Caco-2 (cell line): ENCODE measurements around the gene TTC27. TPM values are rescaled to one million over a fixed set of nuclear protein-coding genes. Genes with fewer than 3 reads are reported as not detected.

Source experiments
- BruUV-seq: library from RNA; stranded (reverse); fragments of 400-500 nt; replicated peaks from 2 replicates; lab custom pipeline; 2021; lab: Mats Ljungman, UMichigan
- CTCF ChIA-PET: fragments of 300-600 bp; sonication (Branson Sonifier 250); formaldehyde crosslinking; loops from one replicate; lab custom pipeline; 2022; ENCODE audit warnings: antibody characterized with exemption; lab: Charles Lee
- POLR2A ChIA-PET: fragments of 300-600 bp; sonication (Branson Sonifier 250); formaldehyde crosslinking; loops from one replicate; lab custom pipeline; 2022; ENCODE audit warnings: antibody characterized with exemption; lab: Charles Lee
- DNase-seq, 2 experiments: peaks; one replicate each; pipeline versions ENCODE4 v3.0.0 to v3.0.0-alpha.2; 2020 to 2022
- H3K27me3 ChIP-seq: replicated peaks from 2 replicates; pipeline ENCODE4 v1.6.0; 2011; ENCODE audit warnings: low read length; ENCODE audit not compliant: control insufficient read depth, insufficient read depth
- H3K36me3 ChIP-seq: 2 replicates; pipeline ENCODE4 v1.5.1; 2011; ENCODE audit warnings: low read length; ENCODE audit not compliant: control insufficient read depth, insufficient read depth
- H3K4me1 ChIP-seq: fragments of 250-450 bp; sonication (Bioruptor Pico); 2 replicates; pipeline ENCODE4 v1.5.1; 2020; ENCODE audit warnings: mild to moderate bottlenecking
- H3K4me3 ChIP-seq: 2 replicates; pipeline ENCODE4 v1.5.1; 2011; ENCODE audit warnings: low read depth, mild to moderate bottlenecking, control low read depth, low read length
- H3K9me3 ChIP-seq: fragments of 250-450 bp; sonication (Bioruptor Pico); 2 replicates; pipeline ENCODE4 v1.5.1; 2020; ENCODE audit warnings: mild to moderate bottlenecking, moderate library complexity
- H3K27ac Mint-ChIP-seq: one replicate; pipeline ENCODE4 v1.8.0; 2022; ENCODE audit warnings: mixed read lengths; ENCODE audit not compliant: unreplicated experiment
- H3K27me3 Mint-ChIP-seq: one replicate; pipeline ENCODE4 v1.8.0; 2022; ENCODE audit warnings: mixed read lengths; ENCODE audit not compliant: insufficient read depth, unreplicated experiment
- H3K36me3 Mint-ChIP-seq: one replicate; pipeline ENCODE4 v1.8.0; 2022; ENCODE audit warnings: mild to moderate bottlenecking, mixed read lengths; ENCODE audit not compliant: insufficient read depth, unreplicated experiment
- H3K4me1 Mint-ChIP-seq: one replicate; pipeline ENCODE4 v1.8.0; 2022; ENCODE audit warnings: low read depth, mixed read lengths; ENCODE audit not compliant: unreplicated experiment
- H3K4me3 Mint-ChIP-seq: one replicate; pipeline ENCODE4 v1.8.0; 2022; ENCODE audit warnings: mild to moderate bottlenecking, moderate library complexity, mixed read lengths; ENCODE audit not compliant: unreplicated experiment
- H3K9me3 Mint-ChIP-seq: one replicate; pipeline ENCODE4 v1.8.0; 2022; ENCODE audit warnings: mixed read lengths; ENCODE audit not compliant: unreplicated experiment
- intact Hi-C: fragments of 100-400 bp; cut with micrococcal nuclease; formaldehyde crosslinking; loops from one replicate; pipeline ENCODE4 v1.10.0; 2022; ENCODE audit not compliant: unreplicated experiment
- total RNA-seq: library from RNA; stranded (reverse); gene quantifications from 2 replicates; pipeline ENCODE4 v1.2.3, GENCODE V29; 2022
- TF ChIP-seq, protein P1 (sequence below), 2 experiments: fragments of 200-600 bp in 1 of 2; IDR thresholded peaks; 1 replicate in 1 of 2; 2 replicates in 1 of 2; pipeline versions ENCODE4 v1.5.1 to v1.8.0; 2011 to 2022; ENCODE audit warnings: antibody characterized with exemption in 1 of 2, control low read depth in 1 of 2, inconsistent platforms in 1 of 2, low read depth in 1 of 2, low read length in 1 of 2, mild to moderate bottlenecking in 1 of 2, moderate library complexity in 1 of 2; ENCODE audit not compliant: insufficient read depth in 1 of 2, severe bottlenecking in 1 of 2, unreplicated experiment in 1 of 2

The TTC27 gene
- total RNA-seq, 1 experiment from 2014 or later = 20.6 TPM

DNA sequence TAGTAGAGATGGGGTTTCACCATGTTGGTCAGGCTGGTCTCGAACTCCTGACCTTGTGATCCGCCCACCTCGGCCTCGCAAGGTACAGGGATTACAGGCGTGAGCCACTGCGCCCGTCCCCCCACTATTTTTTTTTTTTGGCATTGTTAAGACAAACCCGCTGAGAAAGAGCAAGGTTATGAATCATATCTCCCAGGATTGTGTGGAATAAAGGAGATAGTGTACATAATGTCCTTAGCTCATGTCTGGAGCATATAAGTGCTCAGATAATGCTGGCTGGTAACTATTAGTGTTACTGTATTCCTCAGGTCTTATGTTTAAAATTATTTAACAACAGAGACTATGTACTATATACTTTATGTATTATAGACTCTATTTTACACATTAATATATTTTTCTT is 36.0 kb downstream of the TTC27 start:
- Mint-ChIP-seq H3K4me3 (no peak overlapping the region), H3K4me1 (peaks cover 7% of the 10 kb centered on the region), H3K27me3 (no peaks in the 10 kb centered on the region), H3K27ac (no peak overlapping the region), H3K36me3 (peaks cover 11% of the 10 kb centered on the region), H3K9me3 (no peaks in the 10 kb centered on the region)
- Histone ChIP-seq H3K27me3 (no peaks in the 10 kb centered on the region), H3K9me3 (no peaks in the 10 kb centered on the region), H3K36me3 (no peaks in the 10 kb centered on the region; the same call in 1 of the 2 replicates), H3K4me3 (no peak overlapping the region), H3K4me1 (no peaks in the 10 kb centered on the region)
- intact Hi-C loops = no loop called here
- CTCF ChIA-PET = no interaction called here
- TF ChIP-seq, protein P1, sequence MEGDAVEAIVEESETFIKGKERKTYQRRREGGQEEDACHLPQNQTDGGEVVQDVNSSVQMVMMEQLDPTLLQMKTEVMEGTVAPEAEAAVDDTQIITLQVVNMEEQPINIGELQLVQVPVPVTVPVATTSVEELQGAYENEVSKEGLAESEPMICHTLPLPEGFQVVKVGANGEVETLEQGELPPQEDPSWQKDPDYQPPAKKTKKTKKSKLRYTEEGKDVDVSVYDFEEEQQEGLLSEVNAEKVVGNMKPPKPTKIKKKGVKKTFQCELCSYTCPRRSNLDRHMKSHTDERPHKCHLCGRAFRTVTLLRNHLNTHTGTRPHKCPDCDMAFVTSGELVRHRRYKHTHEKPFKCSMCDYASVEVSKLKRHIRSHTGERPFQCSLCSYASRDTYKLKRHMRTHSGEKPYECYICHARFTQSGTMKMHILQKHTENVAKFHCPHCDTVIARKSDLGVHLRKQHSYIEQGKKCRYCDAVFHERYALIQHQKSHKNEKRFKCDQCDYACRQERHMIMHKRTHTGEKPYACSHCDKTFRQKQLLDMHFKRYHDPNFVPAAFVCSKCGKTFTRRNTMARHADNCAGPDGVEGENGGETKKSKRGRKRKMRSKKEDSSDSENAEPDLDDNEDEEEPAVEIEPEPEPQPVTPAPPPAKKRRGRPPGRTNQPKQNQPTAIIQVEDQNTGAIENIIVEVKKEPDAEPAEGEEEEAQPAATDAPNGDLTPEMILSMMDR (IDR thresholded peaks at IDR 0.05; ENCODE audit: insufficient read depth in 1 of 2, low read depth in 1 of 2, low read length in 1 of 2, severe bottlenecking in 1 of 2, unreplicated experiment in 1 of 2) = no peak
- BruUV-seq = no TSS peak
- no peak for DNase-seq
- POLR2A ChIA-PET = no interaction called here

DNA sequence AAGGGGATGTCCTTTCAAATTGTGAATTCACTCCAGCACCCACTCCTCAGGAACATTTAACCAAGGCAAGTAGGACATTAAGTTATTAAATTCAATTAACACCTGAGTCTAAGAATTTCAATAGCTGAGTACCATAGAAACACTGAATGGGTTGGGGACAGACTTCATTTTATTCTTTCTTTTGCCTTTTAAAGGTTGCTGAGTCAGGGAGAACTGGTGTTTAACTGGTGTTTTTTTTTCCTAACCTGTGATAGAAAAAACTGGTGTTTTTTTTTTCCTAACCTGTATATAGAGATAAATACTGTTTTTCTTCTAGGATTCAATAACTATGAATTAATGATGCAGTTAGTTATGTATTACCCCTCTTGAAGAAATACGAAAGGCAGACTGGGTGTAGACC is 38.9 kb downstream of the TTC27 start:
- H3K27me3 Mint-ChIP-seq = no peaks in the 10 kb centered on the region
- DNase-seq = no peak
- ChIA-PET POLR2A (no interaction called here), CTCF (no interaction called here)
- H3K36me3 Mint-ChIP-seq = peaks cover 12% of the 10 kb centered on the region
- H3K4me3 Mint-ChIP-seq = no peak overlapping the region
- TF ChIP-seq, protein P1 (IDR thresholded peaks at IDR 0.05; ENCODE audit: insufficient read depth in 1 of 2, low read depth in 1 of 2, low read length in 1 of 2, severe bottlenecking in 1 of 2, unreplicated experiment in 1 of 2) = no peak
- intact Hi-C loops = no loop called here
- Histone ChIP-seq H3K9me3 (no peaks in the 10 kb centered on the region), H3K4me3 (no peak overlapping the region), H3K27me3 (no peaks in the 10 kb centered on the region), H3K36me3 (no peaks in the 10 kb centered on the region; the same call in 1 of the 2 replicates), H3K4me1 (no peaks in the 10 kb centered on the region)
- H3K27ac Mint-ChIP-seq = no peak overlapping the region
- H3K4me1 Mint-ChIP-seq = peaks cover 2% of the 10 kb centered on the region
- no peaks in the 10 kb centered on the region for H3K9me3 Mint-ChIP-seq
- no TSS peak for BruUV-seq

DNA sequence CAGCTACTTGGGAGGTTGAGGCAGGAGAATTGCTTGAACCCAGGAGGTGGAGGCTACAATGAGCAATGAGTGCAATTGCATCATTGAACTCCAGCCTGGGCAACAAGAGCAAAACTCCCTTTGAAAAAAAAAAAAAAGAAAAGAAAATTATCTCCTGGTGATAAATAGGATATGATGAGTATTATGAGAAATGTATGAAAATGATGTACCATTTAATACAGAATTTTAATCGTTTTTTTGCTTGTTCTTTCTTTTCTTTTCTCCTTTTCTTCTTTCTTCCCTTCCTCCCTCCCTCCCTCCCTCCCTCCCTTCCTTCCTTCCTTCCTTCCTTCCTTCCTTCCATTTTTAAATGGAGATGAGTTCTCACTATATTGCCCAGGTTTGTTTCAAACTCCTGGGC is 40.4 kb downstream of the TTC27 start:
- no peaks in the 10 kb centered on the region for H3K27me3 Mint-ChIP-seq
- POLR2A ChIA-PET = interaction anchor here (0.7 kb wide), 1 partner anchor 603 kb away, joined by 3 read pairs; no protein-coding TSS in a partner anchor
- no peaks in the 10 kb centered on the region for H3K9me3 Mint-ChIP-seq
- peaks cover 18% of the 10 kb centered on the region for H3K36me3 Mint-ChIP-seq
- Histone ChIP-seq H3K36me3 (no peaks in the 10 kb centered on the region; the same call in 1 of the 2 replicates), H3K27me3 (no peaks in the 10 kb centered on the region), H3K9me3 (no peaks in the 10 kb centered on the region), H3K4me3 (no peak overlapping the region), H3K4me1 (no peaks in the 10 kb centered on the region)
- CTCF ChIA-PET = no interaction called here
- intact Hi-C loops = no loop called here
- no peak overlapping the region for H3K27ac Mint-ChIP-seq
- TF ChIP-seq, protein P1 (IDR thresholded peaks at IDR 0.05; ENCODE audit: insufficient read depth in 1 of 2, low read depth in 1 of 2, low read length in 1 of 2, severe bottlenecking in 1 of 2, unreplicated experiment in 1 of 2) = no peak
- H3K4me3 Mint-ChIP-seq = no peak overlapping the region
- H3K4me1 Mint-ChIP-seq = no peaks in the 10 kb centered on the region
- BruUV-seq = no TSS peak
- DNase-seq = no peak
